SK-N-SH treated with all-trans-retinoic acid at 6 μM for 48 hours (cell line): ENCODE measurements around the gene CORO1C.

Source experiments
- CSDC2 ChIP-seq: fragments of 250-450 bp; sonication (Bioruptor Pico); IDR thresholded peaks from 2 replicates; pipeline ENCODE4 v1.5.0; 2020; ENCODE audit warnings: mild to moderate bottlenecking, moderate library complexity
- POU6F1 ChIP-seq: fragments of 250-450 bp; sonication (Bioruptor Pico); IDR thresholded peaks from 2 replicates; pipeline ENCODE4 v1.8.0; 2021; ENCODE audit warnings: low read depth, mild to moderate bottlenecking, moderate library complexity, borderline replicate concordance
- TSHZ2 ChIP-seq: fragments of 250-450 bp; sonication (Bioruptor Pico); IDR thresholded peaks from 2 replicates; pipeline ENCODE4 v1.5.0; 2020; ENCODE audit warnings: mild to moderate bottlenecking, moderate library complexity
- ZNF8 ChIP-seq: fragments of 450-650 bp; formaldehyde crosslinking; IDR thresholded peaks from 2 replicates; pipeline ENCODE4 v1.5.0; 2020; ENCODE audit warnings: mild to moderate bottlenecking, moderate library complexity

GRCh38 chr12:108645686-108646599 lies 85.4 kb downstream of the CORO1C start:
- TF ChIP-seq CSDC2 (CRISPR knock-in tag): no peak
- TF ChIP-seq TSHZ2 (CRISPR knock-in tag): no peak
- no peak for TF ChIP-seq ZNF8 (CRISPR knock-in tag)
- no peak for TF ChIP-seq POU6F1 (CRISPR knock-in tag)
